ENCODE measurements around the gene GK. TPM values are rescaled to one million over a fixed set of nuclear protein-coding genes. Genes with fewer than 3 reads are reported as not detected.

The GK gene
- polyA plus RNA-seq, 1 donor (not counting 4 experiments of a cell fraction or from before 2014, with no cell fraction given), result 2.0 TPM

DNA sequence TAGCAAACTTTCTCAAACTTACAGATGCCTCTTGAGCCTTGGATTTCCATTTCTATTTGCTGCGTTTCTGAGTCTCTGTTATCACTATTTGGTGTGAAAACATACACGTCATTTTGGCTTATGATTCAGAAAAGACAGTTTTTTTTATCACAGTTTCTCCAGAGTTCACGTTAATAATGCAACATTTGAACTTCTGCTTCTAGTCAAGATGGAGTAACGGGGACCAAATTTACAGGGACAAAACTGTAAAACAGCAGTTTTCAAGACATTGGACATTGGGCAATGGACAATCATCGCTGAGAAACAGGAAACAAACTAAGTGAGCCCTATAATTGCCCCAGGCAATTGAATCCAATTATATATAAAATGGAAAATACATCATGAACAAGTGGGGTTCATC, 39.5 kb upstream of the GK start:
- TF ChIP-seq EZH2 (IDR thresholded peaks at IDR 0.05; ENCODE audit: low read length) (no peak), CTCF (optimal IDR thresholded peaks at IDR 0.05 in 1 of 3, IDR thresholded peaks at IDR 0.05 in 1 of 3, conservative IDR thresholded peaks at IDR 0.05 in 1 of 3; ENCODE audit: extremely low read depth in 1 of 3, insufficient read depth in 2 of 3, low read length in 3 of 3) (no peak)
- no peak for FAIRE-seq

GRCh38 chrX:30615229-30615628, 38.0 kb upstream of the GK start:
- H4K20me1 ChIP-seq (ENCODE audit: control insufficient read depth, extremely low read depth, insufficient read depth, low read length), result no peaks in the 10 kb centered on the region
- H3K9me1 ChIP-seq (ENCODE audit: control insufficient read depth, extremely low read depth, insufficient read depth, low read length), result no peaks in the 10 kb centered on the region
- no peak overlapping the region for H3K4me3 ChIP-seq (ENCODE audit: control insufficient read depth in 2 of 3, extremely low read depth in 1 of 3, insufficient read depth in 2 of 3, low read depth in 1 of 3, low read length in 3 of 3)
- no peaks in the 10 kb centered on the region for H3K36me3 ChIP-seq (ENCODE audit: control insufficient read depth in 2 of 2, extremely low read depth in 1 of 2, insufficient read depth in 2 of 2, low read length in 2 of 2)
- H2AFZ ChIP-seq (ENCODE audit: control insufficient read depth, low read length), result no peak overlapping the region
- FAIRE-seq (peak; percentile 20), DNase-seq (ENCODE audit: low read depth, low spot score) (no peak)
- no peaks in the 10 kb centered on the region for H3K9me3 ChIP-seq (ENCODE audit: control insufficient read depth, low read depth, low read length)
- no peaks in the 10 kb centered on the region for H3K27me3 ChIP-seq (ENCODE audit: control insufficient read depth, extremely low read depth, insufficient read depth, low read length)
- no peaks in the 10 kb centered on the region for H3K79me2 ChIP-seq (ENCODE audit: control insufficient read depth, insufficient read depth, low read length)
- H3K4me2 ChIP-seq (ENCODE audit: control insufficient read depth, extremely low read depth, insufficient read depth, low read depth, low read length), result no peak overlapping the region
- H3K9ac ChIP-seq (ENCODE audit: control insufficient read depth, extremely low read depth, insufficient read depth, low read length), result no peak overlapping the region
- no peak overlapping the region for H3K27ac ChIP-seq (ENCODE audit: control insufficient read depth, insufficient read depth, low read length)
- no peak for TF ChIP-seq EZH2 (IDR thresholded peaks at IDR 0.05; ENCODE audit: low read length)
- TF ChIP-seq CTCF (optimal IDR thresholded peaks at IDR 0.05 in 1 of 3, IDR thresholded peaks at IDR 0.05 in 1 of 3, conservative IDR thresholded peaks at IDR 0.05 in 1 of 3; ENCODE audit: extremely low read depth in 1 of 3, insufficient read depth in 2 of 3, low read length in 3 of 3), result no peak
- peaks cover 5% of the 10 kb centered on the region for H3K4me1 ChIP-seq (ENCODE audit: control insufficient read depth, extremely low read depth, insufficient read depth, low read length)
- dilution Hi-C loops (cut with MboI; ENCODE audit: extremely low pct_ligation_motif_present, low sequenced_read_pairs), result no loop called here

More for the DNA sequence above, 39.5 kb upstream of the GK start:
- no peaks in the 10 kb centered on the region for H3K79me2 ChIP-seq (ENCODE audit: control insufficient read depth, insufficient read depth, low read length)
- H3K9me1 ChIP-seq (ENCODE audit: control insufficient read depth, extremely low read depth, insufficient read depth, low read length), result no peaks in the 10 kb centered on the region
- no peak for DNase-seq (ENCODE audit: low read depth, low spot score)
- H3K4me1 ChIP-seq (ENCODE audit: control insufficient read depth, extremely low read depth, insufficient read depth, low read length), result peaks cover 5% of the 10 kb centered on the region
- H3K36me3 ChIP-seq (ENCODE audit: control insufficient read depth in 2 of 2, extremely low read depth in 1 of 2, insufficient read depth in 2 of 2, low read length in 2 of 2), result no peaks in the 10 kb centered on the region
- dilution Hi-C loops (cut with MboI; ENCODE audit: extremely low pct_ligation_motif_present, low sequenced_read_pairs), result no loop called here
- no peak overlapping the region for H3K9ac ChIP-seq (ENCODE audit: control insufficient read depth, extremely low read depth, insufficient read depth, low read length)
- no peak overlapping the region for H3K27ac ChIP-seq (ENCODE audit: control insufficient read depth, insufficient read depth, low read length)
- no peak overlapping the region for H3K4me2 ChIP-seq (ENCODE audit: control insufficient read depth, extremely low read depth, insufficient read depth, low read depth, low read length)
- H3K9me3 ChIP-seq (ENCODE audit: control insufficient read depth, low read depth, low read length), result no peaks in the 10 kb centered on the region
- no peak overlapping the region for H3K4me3 ChIP-seq (ENCODE audit: control insufficient read depth in 2 of 3, extremely low read depth in 1 of 3, insufficient read depth in 2 of 3, low read depth in 1 of 3, low read length in 3 of 3)
- H4K20me1 ChIP-seq (ENCODE audit: control insufficient read depth, extremely low read depth, insufficient read depth, low read length), result no peaks in the 10 kb centered on the region
- no peaks in the 10 kb centered on the region for H3K27me3 ChIP-seq (ENCODE audit: control insufficient read depth, extremely low read depth, insufficient read depth, low read length)
- no peak overlapping the region for H2AFZ ChIP-seq (ENCODE audit: control insufficient read depth, low read length)

All from keratinocyte (primary cell).